Keratinocyte (primary cell): Measurements from ENCODE around the gene SIPA1L3. TPM values are rescaled to one million over a fixed set of nuclear protein-coding genes. Genes with fewer than 3 reads are reported as not detected.

Experiments used
- DNase-seq: peaks from one replicate; pipeline ENCODE4 v3.0.0-alpha.2; 2011; ENCODE audit warnings: low read depth, missing footprints, low spot score
- FAIRE-seq: peaks from 2 replicates; lab custom pipeline; 2011; peaks lifted over from hg19 to GRCh38; lab: Jason Lieb, UNC
- H2AFZ ChIP-seq: 2 replicates; pipeline ENCODE4 v1.6.0; 2012; ENCODE audit warnings: low read length, control low read depth, inconsistent platforms; ENCODE audit not compliant: control insufficient read depth
- H3K27ac ChIP-seq: 2 replicates; pipeline ENCODE4 v1.5.1; 2011; ENCODE audit warnings: low read length; ENCODE audit not compliant: control insufficient read depth, insufficient read depth
- H3K27me3 ChIP-seq: 3 replicates; pipeline ENCODE4 v1.6.0; 2011; ENCODE audit warnings: low read length; ENCODE audit not compliant: control insufficient read depth, insufficient read depth; ENCODE audit errors: extremely low read depth
- H3K36me3 ChIP-seq, 2 experiments: 2 replicates in 1 of 2; 3 replicates in 1 of 2; pipeline ENCODE4 v1.5.1; 2011; ENCODE audit warnings: low read length in 2 of 2, mild to moderate bottlenecking in 1 of 2; ENCODE audit not compliant: control insufficient read depth in 2 of 2, insufficient read depth in 2 of 2; ENCODE audit errors: extremely low read depth in 1 of 2
- H3K4me1 ChIP-seq: 3 replicates; pipeline ENCODE4 v1.5.1; 2011; ENCODE audit warnings: low read length; ENCODE audit not compliant: control insufficient read depth, insufficient read depth; ENCODE audit errors: extremely low read depth
- H3K4me2 ChIP-seq: 3 replicates; pipeline ENCODE4 v1.6.0; 2011; ENCODE audit warnings: low read depth, low read length; ENCODE audit not compliant: control insufficient read depth, insufficient read depth; ENCODE audit errors: extremely low read depth
- H3K4me3 ChIP-seq, 3 experiments: fragments of 200-600 bp in 1 of 3; sonication (generic) in 1 of 3; 2 replicates in 2 of 3; 3 replicates in 1 of 3; pipeline ENCODE4 v1.5.1; 2011 to 2016; ENCODE audit warnings: low read length in 3 of 3, mild to moderate bottlenecking in 3 of 3, control low read depth in 2 of 3, inconsistent platforms in 1 of 3, low read depth in 1 of 3, mixed read lengths in 1 of 3, mixed run types in 1 of 3, moderate library complexity in 1 of 3; ENCODE audit not compliant: control insufficient read depth in 2 of 3, insufficient read depth in 2 of 3; ENCODE audit errors: extremely low read depth in 1 of 3
- H3K79me2 ChIP-seq: 2 replicates; pipeline ENCODE4 v1.6.0; 2012; ENCODE audit warnings: low read length; ENCODE audit not compliant: control insufficient read depth, insufficient read depth
- H3K9ac ChIP-seq: 3 replicates; pipeline ENCODE4 v1.6.0; 2011; ENCODE audit warnings: low read length; ENCODE audit not compliant: control insufficient read depth, insufficient read depth; ENCODE audit errors: extremely low read depth
- H3K9me1 ChIP-seq: 3 replicates; pipeline ENCODE4 v1.6.0; 2011; ENCODE audit warnings: low read length; ENCODE audit not compliant: control insufficient read depth, insufficient read depth; ENCODE audit errors: extremely low read depth
- H3K9me3 ChIP-seq: 2 replicates; pipeline ENCODE4 v1.5.1; 2012; ENCODE audit warnings: low read depth, low read length; ENCODE audit not compliant: control insufficient read depth
- H4K20me1 ChIP-seq: 3 replicates; pipeline ENCODE4 v1.6.0; 2011; ENCODE audit warnings: low read length; ENCODE audit not compliant: control insufficient read depth, insufficient read depth; ENCODE audit errors: extremely low read depth
- EZH2 ChIP-seq: IDR thresholded peaks from one replicate; pipeline ENCODE4 v1.6.1; 2012; ENCODE audit warnings: inconsistent platforms, mild to moderate bottlenecking, low read length, moderate library complexity
- dilution Hi-C: fragments of 300-500 bp; cut with MboI; formaldehyde crosslinking; loops from one replicate; pipeline ENCODE4 v1.7.0; 2020; ENCODE audit warnings: low sequenced_read_pairs; ENCODE audit not compliant: extremely low pct_ligation_motif_present
- polyA plus RNA-seq, 5 experiments: library from polyadenylated mRNA; depleted of rRNA in 3 of 5; stranded (reverse) in 3 of 5; stranded (forward) in 1 of 5; unstranded in 1 of 5; fragments of >200 nt; gene quantifications; 1 replicate in 1 of 5; 2 replicates in 3 of 5; 3 replicates in 1 of 5; pipeline versions ENCODE4 v1.2.1 to v1.2.3, GENCODE V29; 2011 to 2012; ENCODE audit warnings: missing spikeins in 2 of 5, low read depth in 1 of 5, low replicate concordance in 1 of 5
- TF ChIP-seq, protein P1 (sequence below), 3 experiments: IDR thresholded peaks in 1 of 3; conservative IDR thresholded peaks in 1 of 3; optimal IDR thresholded peaks in 1 of 3; 2 replicates in 2 of 3; 3 replicates in 1 of 3; pipeline versions ENCODE3 to v1.5.1; 2011; ENCODE audit warnings: low read length in 3 of 3, mild to moderate bottlenecking in 3 of 3, moderate library complexity in 2 of 3, control low read depth in 1 of 3, inconsistent platforms in 1 of 3; ENCODE audit not compliant: insufficient read depth in 2 of 3; ENCODE audit errors: extremely low read depth in 1 of 3

The SIPA1L3 gene
- polyA plus RNA-seq, 1 donor (not counting 4 experiments of a cell fraction or from before 2014, with no cell fraction given): 8.0 TPM

DNA sequence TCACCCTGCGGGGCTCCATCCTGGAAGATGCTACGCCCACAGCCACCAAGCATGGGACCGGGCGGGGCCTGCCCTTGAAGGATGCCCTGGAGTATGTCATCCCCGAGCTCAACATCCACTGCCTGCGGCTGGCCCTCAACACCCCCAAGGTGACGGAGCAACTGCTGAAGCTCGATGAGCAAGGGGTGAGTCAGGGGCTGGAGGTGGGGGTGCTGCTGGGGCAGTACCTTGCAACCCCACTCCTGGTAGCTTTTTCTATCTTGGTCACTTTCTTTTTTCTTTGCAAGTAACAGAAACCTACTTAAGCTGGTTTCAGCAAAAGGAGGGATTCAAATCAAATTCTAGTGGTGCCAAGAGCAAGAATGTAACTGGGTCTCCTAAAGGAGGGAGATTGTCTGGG is 193.0 kb downstream of the SIPA1L3 start:
- Histone ChIP-seq H3K9me1 (no peaks in the 10 kb centered on the region), H3K9ac (no peak overlapping the region), H3K9me3 (peaks cover 2% of the 10 kb centered on the region), H3K27ac (no peak overlapping the region), H3K79me2 (no peaks in the 10 kb centered on the region), H3K27me3 (no peaks in the 10 kb centered on the region), H3K4me2 (no peak overlapping the region), H3K4me1 (no peaks in the 10 kb centered on the region), H2AFZ (no peak overlapping the region), H3K36me3 (peaks cover 3 to 20% of the 10 kb centered on the region in 2 experiments), H4K20me1 (no peaks in the 10 kb centered on the region), H3K4me3 (no peak overlapping the region)
- dilution Hi-C loops: no loop called here
- DNase-seq (no peak), FAIRE-seq (no peak)
- TF ChIP-seq, protein P1, sequence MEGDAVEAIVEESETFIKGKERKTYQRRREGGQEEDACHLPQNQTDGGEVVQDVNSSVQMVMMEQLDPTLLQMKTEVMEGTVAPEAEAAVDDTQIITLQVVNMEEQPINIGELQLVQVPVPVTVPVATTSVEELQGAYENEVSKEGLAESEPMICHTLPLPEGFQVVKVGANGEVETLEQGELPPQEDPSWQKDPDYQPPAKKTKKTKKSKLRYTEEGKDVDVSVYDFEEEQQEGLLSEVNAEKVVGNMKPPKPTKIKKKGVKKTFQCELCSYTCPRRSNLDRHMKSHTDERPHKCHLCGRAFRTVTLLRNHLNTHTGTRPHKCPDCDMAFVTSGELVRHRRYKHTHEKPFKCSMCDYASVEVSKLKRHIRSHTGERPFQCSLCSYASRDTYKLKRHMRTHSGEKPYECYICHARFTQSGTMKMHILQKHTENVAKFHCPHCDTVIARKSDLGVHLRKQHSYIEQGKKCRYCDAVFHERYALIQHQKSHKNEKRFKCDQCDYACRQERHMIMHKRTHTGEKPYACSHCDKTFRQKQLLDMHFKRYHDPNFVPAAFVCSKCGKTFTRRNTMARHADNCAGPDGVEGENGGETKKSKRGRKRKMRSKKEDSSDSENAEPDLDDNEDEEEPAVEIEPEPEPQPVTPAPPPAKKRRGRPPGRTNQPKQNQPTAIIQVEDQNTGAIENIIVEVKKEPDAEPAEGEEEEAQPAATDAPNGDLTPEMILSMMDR (optimal IDR thresholded peaks at IDR 0.05 in 1 of 3, IDR thresholded peaks at IDR 0.05 in 1 of 3, conservative IDR thresholded peaks at IDR 0.05 in 1 of 3; ENCODE audit: extremely low read depth in 1 of 3, insufficient read depth in 2 of 3, low read length in 3 of 3): no peak
- no peak for TF ChIP-seq EZH2

DNA sequence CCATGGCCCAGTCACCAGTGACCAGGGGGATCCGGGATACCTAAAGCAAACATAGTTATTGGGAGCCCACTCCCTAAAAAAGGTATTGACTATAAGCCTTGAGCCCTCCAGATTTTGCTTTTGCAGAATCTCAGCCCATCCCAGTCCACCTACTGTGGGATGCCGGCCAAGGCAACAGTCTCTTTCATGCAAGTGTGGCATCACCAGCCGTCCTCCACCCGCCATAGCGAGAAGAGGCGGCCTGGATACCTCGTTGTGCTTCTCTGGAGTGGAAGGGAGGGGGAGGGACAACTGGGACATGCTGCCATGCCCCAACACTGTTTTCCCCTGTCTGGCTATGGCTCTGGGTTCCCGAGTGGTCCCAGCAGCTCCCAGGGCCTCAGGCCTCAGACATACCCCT is 193.6 kb downstream of the SIPA1L3 start:
- H2AFZ ChIP-seq: no peak overlapping the region
- H3K9me1 ChIP-seq: no peaks in the 10 kb centered on the region
- DNase-seq: no peak
- no peaks in the 10 kb centered on the region for H3K4me1 ChIP-seq
- no peak overlapping the region for H3K4me3 ChIP-seq
- no peak overlapping the region for H3K4me2 ChIP-seq
- peaks cover 2% of the 10 kb centered on the region for H3K9me3 ChIP-seq
- H3K79me2 ChIP-seq: no peaks in the 10 kb centered on the region
- dilution Hi-C loops: no loop called here
- H3K9ac ChIP-seq: no peak overlapping the region
- H3K27ac ChIP-seq: no peak overlapping the region
- TF ChIP-seq, protein P1 (optimal IDR thresholded peaks at IDR 0.05 in 1 of 3, IDR thresholded peaks at IDR 0.05 in 1 of 3, conservative IDR thresholded peaks at IDR 0.05 in 1 of 3; ENCODE audit: extremely low read depth in 1 of 3, insufficient read depth in 2 of 3, low read length in 3 of 3): no peak
- no peak for TF ChIP-seq EZH2
- H3K27me3 ChIP-seq: no peaks in the 10 kb centered on the region
- no peaks in the 10 kb centered on the region for H4K20me1 ChIP-seq
- H3K36me3 ChIP-seq: peaks cover 3 to 20% of the 10 kb centered on the region in 2 experiments
- FAIRE-seq: no peak
